T47D (cell line): ENCODE results near the gene G6PD.

Experiments
- DNase-seq, 2 experiments: peaks; one replicate each; pipeline versions ENCODE4 v3.0.0 to v3.0.0-alpha.2; 2011 to 2012; ENCODE audit warnings: low read depth in 1 of 2, low spot score in 1 of 2
- JUND ChIP-seq: IDR thresholded peaks from 2 replicates; pipeline ENCODE4 v1.6.1; 2012; ENCODE audit warnings: low read depth
- in situ Hi-C: cut with HindIII; loops from 2 replicates; pipeline ENCODE4 v1.10.0; 2016; ENCODE audit warnings: low sequenced_read_pairs, low pct_unique_long_range_greater_than_20kb

Gene G6PD

DNA sequence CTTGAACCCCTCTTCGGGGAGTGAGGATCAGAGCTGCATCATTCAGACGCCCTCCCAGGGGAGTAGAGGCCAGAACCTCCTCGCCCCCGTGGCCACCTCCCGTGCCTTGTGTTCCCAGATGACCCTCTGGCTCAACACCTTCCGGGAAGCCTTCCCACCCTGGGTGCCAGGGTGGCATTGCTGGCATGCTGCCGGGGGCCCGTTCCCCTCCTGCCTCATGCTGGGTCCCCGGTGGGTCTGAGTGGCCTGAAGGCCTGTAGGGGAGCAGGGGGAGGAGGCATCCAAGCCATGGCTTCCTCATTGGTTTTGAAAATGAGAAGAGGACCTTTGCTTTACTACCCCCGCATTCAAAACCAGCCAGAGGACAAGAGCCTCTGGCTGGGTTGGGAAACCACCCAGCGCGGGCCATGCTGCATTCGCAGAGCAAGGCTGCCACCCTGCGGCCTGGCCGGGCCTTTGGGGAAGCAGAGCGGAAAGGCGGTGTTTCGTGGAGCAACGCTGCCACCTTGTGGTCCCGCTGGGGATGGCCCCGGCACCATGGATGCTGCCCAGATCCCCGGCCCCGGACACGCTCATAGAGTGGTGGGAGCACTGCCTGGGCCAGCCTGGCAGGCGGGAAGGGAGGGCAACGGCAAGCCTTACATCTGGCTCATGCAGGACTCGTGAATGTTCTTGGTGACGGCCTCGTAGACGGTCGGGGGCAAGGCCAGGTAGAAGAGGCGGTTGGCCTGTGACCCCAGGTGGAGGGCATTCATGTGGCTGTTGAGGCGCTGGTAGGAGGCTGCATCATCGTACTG lies 11.9 kb downstream of the G6PD start:
- TF ChIP-seq JUND = no peak
- DNase-seq = peak; percentile 50 to 75
- in situ Hi-C loops = no loop called here

- DNase-seq = no peak
- no peak for TF ChIP-seq JUND
- in situ Hi-C loops = no loop called here
These were observed 14.0 kb downstream of the G6PD start for GRCh38 chrX:154532690-154533089.

DNA sequence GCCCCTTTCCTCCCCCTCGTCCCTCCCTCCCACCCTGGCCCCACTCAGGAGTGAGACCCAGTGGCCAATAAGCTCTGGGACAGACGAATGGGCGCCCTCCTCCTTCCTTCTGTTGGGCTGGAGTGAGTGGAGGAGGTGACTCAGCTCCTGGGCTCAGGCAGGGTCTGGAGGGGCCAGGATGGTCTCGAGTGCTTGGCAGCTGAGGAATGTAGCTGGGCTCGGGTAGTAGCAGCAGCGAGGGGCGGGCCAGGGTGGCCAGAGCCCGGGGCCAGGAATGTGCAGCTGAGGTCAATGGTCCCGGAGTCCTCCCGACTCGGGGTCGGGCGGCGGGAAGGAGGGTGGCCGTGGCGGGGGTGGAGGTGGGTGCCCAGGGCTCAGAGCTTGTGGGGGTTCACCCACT lies 15.0 kb downstream of the G6PD start:
- TF ChIP-seq JUND = no peak
- in situ Hi-C loops = no loop called here
- no peak for DNase-seq

DNA sequence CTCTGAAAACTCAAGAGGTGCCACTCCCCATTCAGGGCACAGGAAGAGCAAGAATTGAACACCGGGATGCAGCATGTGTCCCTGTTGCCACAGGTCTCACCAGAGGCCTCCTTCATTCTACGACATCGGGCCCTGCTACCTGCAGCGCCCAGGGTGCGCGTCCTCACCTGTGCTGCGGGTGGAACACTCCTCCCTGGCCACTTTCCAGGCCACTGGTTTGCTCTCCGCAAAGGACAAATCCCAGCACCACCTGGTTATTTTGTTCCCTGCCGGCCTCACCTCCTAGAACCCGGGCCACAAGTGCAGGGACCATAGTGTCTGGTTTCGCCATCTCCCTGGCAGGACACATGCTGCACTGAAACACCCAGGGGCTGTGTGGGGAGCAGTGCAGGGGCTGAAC lies 16.4 kb downstream of the G6PD start:
- TF ChIP-seq JUND = no peak
- DNase-seq = no peak
- in situ Hi-C loops = no loop called here

DNA sequence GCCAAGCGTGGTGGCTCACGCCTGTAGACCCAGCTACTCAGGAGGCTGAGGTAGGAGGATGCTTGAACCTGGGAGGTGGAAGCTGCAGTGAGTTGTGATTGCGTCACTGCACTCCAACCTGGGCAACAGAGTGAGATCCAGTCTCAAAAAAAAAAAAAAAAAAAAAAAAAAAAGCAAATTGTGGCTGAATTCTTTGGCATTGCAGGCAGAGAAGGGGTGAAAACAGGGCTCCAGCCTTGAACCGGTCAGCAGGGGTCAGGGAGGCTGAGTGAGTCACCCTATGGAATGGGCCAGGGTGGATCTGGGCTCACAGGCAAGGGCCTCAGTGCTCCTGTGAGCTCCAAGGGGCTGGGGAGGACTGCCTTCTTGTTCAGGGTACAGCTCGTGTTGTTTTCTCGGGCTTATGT lies 17.4 kb downstream of the G6PD start:
- in situ Hi-C loops = no loop called here
- TF ChIP-seq JUND = no peak
- no peak for DNase-seq

DNA sequence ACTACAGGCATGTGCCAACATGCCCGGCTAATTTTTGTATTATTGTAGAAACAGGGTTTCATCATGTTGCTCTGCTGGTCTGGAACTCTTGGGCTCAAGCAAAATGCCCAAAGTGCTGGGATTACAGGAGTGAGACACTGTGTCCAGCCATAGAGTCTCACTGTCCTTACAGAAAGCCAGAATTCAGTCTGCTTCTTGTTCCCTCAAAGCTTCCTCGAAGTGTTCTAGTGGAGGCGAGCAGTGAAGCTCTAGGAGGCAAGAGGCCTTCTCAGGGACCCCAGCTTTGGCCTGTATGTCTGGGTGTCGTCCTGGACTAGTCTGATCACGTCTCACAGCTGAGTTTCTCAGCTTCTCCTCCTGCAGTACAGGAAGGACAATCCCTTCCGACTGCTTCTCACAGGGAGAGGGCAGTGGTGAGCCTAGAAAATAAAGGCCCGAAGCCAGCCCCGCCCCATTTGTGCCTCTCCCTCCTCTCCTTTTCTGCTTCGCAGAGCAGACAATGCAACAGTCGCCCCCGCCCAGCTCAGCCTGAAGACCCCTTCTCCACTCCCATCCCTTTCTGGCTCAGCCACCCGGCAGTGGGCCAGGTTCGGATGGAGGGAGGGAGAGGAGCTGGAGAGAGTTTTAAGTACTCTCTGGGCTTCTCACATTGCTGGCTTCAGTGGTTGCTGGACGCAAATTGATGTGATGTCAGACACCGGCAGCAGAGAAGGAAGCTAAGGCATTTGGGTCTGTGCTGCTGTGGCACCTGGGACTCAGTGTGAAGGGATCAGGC lies 19.6 kb downstream of the G6PD start:
- DNase-seq = peak in 1 of 2 experiments; percentile 76
- in situ Hi-C loops = no loop called here
- no peak for TF ChIP-seq JUND

DNA sequence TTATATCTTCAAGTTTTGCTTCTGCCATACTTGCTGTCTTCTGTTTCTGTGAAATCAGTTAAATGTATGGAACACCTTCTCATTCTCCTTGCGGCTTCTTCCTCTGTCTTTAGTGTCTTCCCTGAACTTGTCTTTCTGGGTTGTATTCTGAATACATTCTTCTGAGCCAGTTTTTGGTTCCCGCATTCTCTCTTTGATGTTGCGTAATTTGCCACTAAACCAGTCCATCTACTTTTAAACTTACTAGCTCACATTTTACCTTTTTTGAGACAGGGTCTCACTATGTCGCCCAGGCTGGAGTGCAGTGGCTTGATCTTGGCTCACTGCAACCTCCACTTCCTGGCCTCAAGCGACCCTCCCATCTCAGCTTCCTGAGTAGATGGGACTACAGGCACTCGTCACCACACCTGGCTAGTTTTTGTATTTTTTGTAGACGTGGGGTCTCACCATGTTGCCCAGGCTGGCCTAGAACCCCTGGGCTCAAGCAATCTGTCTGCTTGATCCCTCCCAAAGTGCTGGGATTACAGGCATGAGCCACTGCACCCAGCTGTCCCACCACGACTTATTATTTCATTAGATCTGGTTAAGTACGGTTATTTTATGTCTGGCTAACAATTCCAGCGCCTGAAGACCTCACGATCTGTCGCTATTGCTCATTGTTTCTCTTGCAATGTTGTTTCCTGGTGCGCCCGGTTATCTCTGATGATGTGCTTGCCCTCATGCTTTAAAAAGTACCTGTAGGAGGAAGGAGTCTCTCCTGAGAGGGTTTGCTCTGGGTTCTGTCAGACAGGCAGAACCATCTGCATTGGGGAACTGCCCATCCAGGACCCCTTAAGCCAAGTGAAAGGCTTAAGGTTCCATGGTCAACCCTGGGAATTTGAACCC lies 20.8 kb downstream of the G6PD start:
- peak in 1 of 2 experiments; percentile 56 for DNase-seq
- in situ Hi-C loops = no loop called here
- no peak for TF ChIP-seq JUND

DNA sequence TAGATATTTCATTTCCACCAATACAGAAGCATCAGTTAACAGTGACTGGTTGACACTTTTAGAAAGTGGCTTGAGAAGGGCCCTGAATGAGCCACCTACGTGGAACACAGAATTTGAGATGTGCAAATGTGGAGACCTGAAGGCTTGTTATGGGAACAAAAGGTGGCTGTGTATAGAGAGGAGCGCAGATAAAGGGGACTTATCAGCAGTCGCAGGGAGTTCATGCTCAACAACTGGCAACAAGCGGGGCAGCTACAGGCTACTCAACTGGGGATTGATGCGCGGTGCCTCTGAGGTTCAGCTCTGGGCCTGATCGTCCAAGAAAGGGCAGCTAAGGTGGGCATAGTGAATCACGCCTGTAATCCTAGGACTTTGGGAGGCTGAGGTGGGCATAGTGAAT lies 27.3 kb downstream of the G6PD start:
- no peak for TF ChIP-seq JUND
- in situ Hi-C loops = no loop called here
- no peak for DNase-seq

DNA sequence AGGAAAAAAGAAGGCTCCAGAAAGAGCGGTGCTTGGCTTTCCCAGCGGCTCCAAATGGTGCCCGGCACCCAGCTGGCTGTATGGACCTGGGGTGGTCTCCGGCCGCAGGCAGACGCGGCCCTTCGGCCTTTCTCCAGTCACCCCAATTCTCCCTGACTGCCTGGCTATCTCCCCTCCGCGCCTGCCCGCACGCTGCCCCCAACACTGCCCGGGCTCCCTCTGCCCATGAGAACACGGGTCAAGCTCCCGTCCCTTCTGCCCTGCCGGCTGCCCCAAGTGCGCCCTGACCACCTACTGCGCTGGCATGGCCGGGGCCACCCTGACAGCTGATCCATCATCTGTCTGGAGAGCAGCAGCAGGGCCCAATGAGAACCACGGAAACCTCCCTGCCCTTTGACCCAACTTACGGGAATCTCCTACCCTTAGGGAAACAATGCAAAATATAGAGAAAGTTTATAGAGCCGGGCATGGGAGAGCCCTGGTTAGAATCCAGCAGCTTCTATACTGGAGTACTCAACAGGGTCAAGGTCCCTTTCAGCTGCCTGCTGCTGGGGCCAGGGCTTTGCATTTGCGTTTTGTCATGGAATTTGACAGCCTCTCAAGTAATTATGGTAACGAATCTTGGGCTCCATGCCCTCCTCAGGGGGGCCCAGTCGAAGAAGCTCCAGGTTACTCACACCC lies 29.4 kb downstream of the G6PD start:
- in situ Hi-C loops = no loop called here
- no peak for TF ChIP-seq JUND
- DNase-seq = no peak

DNA sequence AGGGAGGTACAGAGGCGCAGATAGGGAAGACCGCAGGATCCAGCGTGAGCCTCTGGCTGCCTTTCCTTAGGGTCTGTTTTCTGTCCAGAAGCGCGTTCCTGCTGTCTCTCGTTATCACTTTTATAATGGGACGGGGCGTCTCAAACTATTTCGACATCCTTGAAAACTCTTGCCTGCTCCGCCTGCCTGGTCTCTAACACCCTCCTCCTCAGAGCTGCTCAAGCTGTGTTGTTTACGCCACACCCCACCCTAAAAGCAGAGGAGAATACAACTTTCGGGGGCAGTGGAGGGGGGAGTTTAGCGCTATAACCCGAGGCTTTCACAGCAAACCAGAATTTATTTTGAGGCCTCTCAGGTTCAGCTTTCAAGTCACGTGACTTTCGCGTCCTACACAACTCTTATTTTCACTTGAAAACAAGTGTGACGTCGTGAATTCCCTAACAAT lies 30.0 kb downstream of the G6PD start:
- TF ChIP-seq JUND = no peak
- no peak for DNase-seq
- in situ Hi-C loops = no loop called here

DNA sequence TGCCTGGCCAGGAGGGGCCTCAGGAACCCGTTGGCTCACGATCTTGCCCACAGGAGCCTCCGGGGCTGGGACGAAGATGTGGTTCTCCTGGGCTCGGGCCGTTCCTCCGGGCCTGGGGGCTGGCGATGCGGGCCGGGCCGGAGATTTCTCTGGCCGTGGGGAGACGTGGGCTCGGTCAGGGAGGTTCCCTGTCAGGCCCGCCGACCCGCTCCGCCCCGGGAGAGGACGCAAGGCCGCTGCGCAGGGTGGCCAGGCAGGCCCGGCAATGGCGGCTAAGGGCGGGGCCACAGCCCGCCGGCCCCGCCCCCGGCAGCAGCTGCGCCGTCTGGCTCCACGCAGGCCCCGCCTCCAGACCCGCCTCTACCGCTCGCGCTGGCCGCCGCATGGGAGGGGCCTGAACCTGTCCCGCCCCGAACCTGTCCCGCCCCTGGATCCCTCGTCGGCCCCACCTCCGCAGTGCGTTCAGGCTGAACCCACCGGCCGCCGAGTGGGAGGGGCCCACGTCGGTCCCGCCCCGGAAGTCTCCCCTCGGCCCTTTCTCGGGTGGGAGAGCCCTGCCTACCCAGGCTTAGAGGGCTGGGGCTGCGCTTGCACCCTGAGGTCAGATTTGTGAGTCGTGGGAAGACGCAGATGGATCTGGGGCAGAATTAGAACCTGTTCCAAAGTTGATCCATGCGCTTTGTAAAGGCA lies 30.5 kb downstream of the G6PD start, which contains the start of gene FAM3A:
Gene FAM3A, minus strand, starts transcription at position 267 of the 690 bp plus-strand sequence. CDS start 460 bp downstream, outside the sequence.
- peak in 1 of 2 experiments; percentile 86 for DNase-seq
- no peak for TF ChIP-seq JUND
- in situ Hi-C loops = no loop called here
